DOHH2 (cell line): ENCODE results near the gene ANKRD33B.

Experiments
- H3F3A ChIP-seq: fragments of 200-600 bp; sonication (generic), shearing (Covaris generic); 2 replicates; pipeline ENCODE4 v1.6.0; 2016; ENCODE audit warnings: antibody characterized with exemption, mild to moderate bottlenecking; ENCODE audit not compliant: control insufficient read depth, insufficient read depth
- H3K27ac ChIP-seq: fragments of 200-600 bp; sonication (generic); 2 replicates; pipeline ENCODE4 v1.5.1; 2014; ENCODE audit warnings: low read depth, mild to moderate bottlenecking, low read length, moderate library complexity
- H3K27me3 ChIP-seq: fragments of 200-600 bp; sonication (generic); 2 replicates; pipeline ENCODE4 v1.6.1; 2014; ENCODE audit warnings: mild to moderate bottlenecking, low read length, mixed read lengths; ENCODE audit not compliant: control insufficient read depth
- H3K36me3 ChIP-seq: fragments of 200-600 bp; sonication (generic); 2 replicates; pipeline ENCODE4 v1.6.1; 2014; ENCODE audit warnings: mild to moderate bottlenecking, low read length, moderate library complexity, mixed read lengths; ENCODE audit not compliant: control insufficient read depth
- H3K4me1 ChIP-seq: fragments of 200-600 bp; sonication (generic); 2 replicates; pipeline ENCODE4 v1.6.1; 2014; ENCODE audit warnings: mild to moderate bottlenecking, low read length, mixed read lengths; ENCODE audit not compliant: control insufficient read depth
- H3K4me2 ChIP-seq: fragments of 200-600 bp; sonication (generic); 2 replicates; pipeline ENCODE4 v1.6.0; 2014; ENCODE audit warnings: mild to moderate bottlenecking, low read length, moderate library complexity
- H3K4me3 ChIP-seq: fragments of 200-600 bp; sonication (generic); 2 replicates; pipeline ENCODE4 v1.5.1; 2014; ENCODE audit warnings: mild to moderate bottlenecking, low read length, mixed read lengths
- H3K79me2 ChIP-seq: fragments of 200-600 bp; sonication (generic); 2 replicates; pipeline ENCODE4 v1.6.1; 2014; ENCODE audit warnings: mild to moderate bottlenecking, low read length, mixed read lengths; ENCODE audit not compliant: control insufficient read depth
- H3K9me2 ChIP-seq: fragments of 200-600 bp; sonication (generic); replicated peaks from 2 replicates; pipeline ENCODE4 v1.6.1; 2014; ENCODE audit warnings: mild to moderate bottlenecking, low read length, mixed read lengths; ENCODE audit not compliant: control insufficient read depth
- H3K9me3 ChIP-seq: fragments of 200-600 bp; sonication (generic); 2 replicates; pipeline ENCODE4 v1.6.1; 2014; ENCODE audit warnings: antibody characterized with exemption, low read length, mixed read lengths; ENCODE audit not compliant: control insufficient read depth, insufficient read depth
- H4K20me1 ChIP-seq: fragments of 200-600 bp; sonication (generic); 2 replicates; pipeline ENCODE4 v1.6.0; 2014; ENCODE audit warnings: low read depth, mild to moderate bottlenecking, antibody characterized with exemption, low read length, moderate library complexity; ENCODE audit not compliant: control insufficient read depth, insufficient read depth
- EZH2phosphoT487 ChIP-seq: fragments of 200-600 bp; sonication (generic); IDR thresholded peaks from 2 replicates; pipeline ENCODE4 v1.6.1; 2017; ENCODE audit warnings: borderline replicate concordance, mild to moderate bottlenecking, antibody characterized with exemption, low read length, moderate library complexity, mixed read lengths
- TF ChIP-seq, protein P1 (sequence below): fragments of 200-600 bp; sonication (generic); IDR thresholded peaks from one replicate; pipeline ENCODE4 v1.5.1; 2014; ENCODE audit warnings: antibody characterized with exemption, mild to moderate bottlenecking, low read depth, low read length; ENCODE audit not compliant: poor library complexity, severe bottlenecking

Gene ANKRD33B

DNA sequence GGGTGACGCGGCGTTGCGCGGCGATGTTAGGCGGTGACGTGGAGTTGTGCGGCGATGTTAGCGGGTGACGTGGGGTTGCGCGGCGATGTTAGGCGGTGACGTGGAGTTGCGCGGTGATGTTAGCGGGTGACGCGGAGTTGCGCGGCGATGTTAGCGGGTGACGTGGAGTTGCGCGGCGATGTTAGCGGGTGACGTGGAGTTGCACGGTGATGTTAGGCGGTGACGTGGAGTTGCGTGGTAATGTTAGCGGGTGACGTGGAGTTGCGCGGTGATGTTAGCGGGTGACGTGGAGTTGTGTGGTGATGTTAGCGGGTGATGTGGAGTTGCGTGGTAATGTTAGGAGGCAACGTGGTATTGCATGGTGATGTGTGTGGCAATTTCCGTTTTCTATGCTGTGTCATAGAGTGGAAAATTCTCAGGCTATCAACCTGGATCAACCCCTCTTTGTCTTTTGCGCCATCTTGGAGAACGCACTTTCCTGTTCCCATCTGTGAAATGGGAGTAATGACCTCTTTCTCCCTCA lies 76.0 kb downstream of the ANKRD33B start:
- Histone ChIP-seq H4K20me1 (no peaks in the 10 kb centered on the region), H3K36me3 (no peaks in the 10 kb centered on the region), H3K27me3 (no peaks in the 10 kb centered on the region), H3K27ac (no peak overlapping the region), H3K4me3 (no peak overlapping the region), H3K9me2 (no peaks in the 10 kb centered on the region), H3K79me2 (no peaks in the 10 kb centered on the region), H3K9me3 (peaks cover 6% of the 10 kb centered on the region; the same call in 1 of the 2 replicates), H3K4me1 (peaks cover 29% of the 10 kb centered on the region), H3K4me2 (no peak overlapping the region), H3F3A (peaks cover 15% of the 10 kb centered on the region)
- TF ChIP-seq, protein P1, sequence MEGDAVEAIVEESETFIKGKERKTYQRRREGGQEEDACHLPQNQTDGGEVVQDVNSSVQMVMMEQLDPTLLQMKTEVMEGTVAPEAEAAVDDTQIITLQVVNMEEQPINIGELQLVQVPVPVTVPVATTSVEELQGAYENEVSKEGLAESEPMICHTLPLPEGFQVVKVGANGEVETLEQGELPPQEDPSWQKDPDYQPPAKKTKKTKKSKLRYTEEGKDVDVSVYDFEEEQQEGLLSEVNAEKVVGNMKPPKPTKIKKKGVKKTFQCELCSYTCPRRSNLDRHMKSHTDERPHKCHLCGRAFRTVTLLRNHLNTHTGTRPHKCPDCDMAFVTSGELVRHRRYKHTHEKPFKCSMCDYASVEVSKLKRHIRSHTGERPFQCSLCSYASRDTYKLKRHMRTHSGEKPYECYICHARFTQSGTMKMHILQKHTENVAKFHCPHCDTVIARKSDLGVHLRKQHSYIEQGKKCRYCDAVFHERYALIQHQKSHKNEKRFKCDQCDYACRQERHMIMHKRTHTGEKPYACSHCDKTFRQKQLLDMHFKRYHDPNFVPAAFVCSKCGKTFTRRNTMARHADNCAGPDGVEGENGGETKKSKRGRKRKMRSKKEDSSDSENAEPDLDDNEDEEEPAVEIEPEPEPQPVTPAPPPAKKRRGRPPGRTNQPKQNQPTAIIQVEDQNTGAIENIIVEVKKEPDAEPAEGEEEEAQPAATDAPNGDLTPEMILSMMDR, result no peak
- no peak for TF ChIP-seq EZH2phosphoT487

- no peaks in the 10 kb centered on the region for H4K20me1 ChIP-seq
- H3F3A ChIP-seq, result peaks cover 9% of the 10 kb centered on the region; the same call in 1 of the 2 replicates
Observed at GRCh38 chr5:10642367-10642766, 78.5 kb downstream of the ANKRD33B start.

GRCh38 chr5:10644192-10644591 lies 80.3 kb downstream of the ANKRD33B start:
- Histone ChIP-seq H3K9me2 (no peaks in the 10 kb centered on the region), H3K36me3 (no peaks in the 10 kb centered on the region), H3K4me3 (no peak overlapping the region), H3K27ac (no peak overlapping the region), H3K4me2 (no peak overlapping the region), H3K9me3 (no peaks in the 10 kb centered on the region), H4K20me1 (no peaks in the 10 kb centered on the region), H3F3A (peaks cover 6% of the 10 kb centered on the region; the same call in 1 of the 2 replicates), H3K27me3 (no peaks in the 10 kb centered on the region), H3K4me1 (peaks cover 19% of the 10 kb centered on the region), H3K79me2 (no peaks in the 10 kb centered on the region)
- TF ChIP-seq EZH2phosphoT487, result no peak
- TF ChIP-seq, protein P1, result no peak

More at GRCh38 chr5:10642367-10642766, 78.5 kb downstream of the ANKRD33B start:
- Histone ChIP-seq H3K4me2 (no peak overlapping the region), H3K79me2 (no peaks in the 10 kb centered on the region), H3K9me2 (no peaks in the 10 kb centered on the region), H3K36me3 (no peaks in the 10 kb centered on the region), H3K27me3 (no peaks in the 10 kb centered on the region), H3K4me3 (no peak overlapping the region), H3K4me1 (peaks cover 19% of the 10 kb centered on the region), H3K27ac (no peak overlapping the region), H3K9me3 (peaks cover 6% of the 10 kb centered on the region; the same call in 1 of the 2 replicates)
- TF ChIP-seq, protein P1, result no peak
- TF ChIP-seq EZH2phosphoT487, result no peak

- Histone ChIP-seq H3K9me3 (no peaks in the 10 kb centered on the region), H3F3A (peaks cover 5% of the 10 kb centered on the region; the same call in 1 of the 2 replicates), H3K27me3 (no peaks in the 10 kb centered on the region), H3K4me3 (no peak overlapping the region), H3K36me3 (no peaks in the 10 kb centered on the region), H4K20me1 (no peaks in the 10 kb centered on the region), H3K27ac (no peak overlapping the region), H3K4me1 (peaks cover 19% of the 10 kb centered on the region), H3K9me2 (no peaks in the 10 kb centered on the region), H3K79me2 (no peaks in the 10 kb centered on the region), H3K4me2 (no peak overlapping the region)
- TF ChIP-seq, protein P1, result no peak
Observed at GRCh38 chr5:10645146-10645545, 81.3 kb downstream of the ANKRD33B start.
